Osteocyte (in vitro differentiated cells): ENCODE measurements around the gene RYR2. TPM values are rescaled to one million over a fixed set of nuclear protein-coding genes. Genes with fewer than 3 reads are reported as not detected.

Source experiments
- DNase-seq: peaks from one replicate; pipeline ENCODE4 v3.0.0; 2021; ENCODE audit warnings: mixed read lengths; ENCODE audit not compliant: unreplicated experiment; ENCODE audit errors: extremely low spot score
- H3K27ac Mint-ChIP-seq: one replicate; pipeline ENCODE4 v1.8.0; 2021; ENCODE audit warnings: mild to moderate bottlenecking, mixed read lengths; ENCODE audit not compliant: unreplicated experiment
- H3K27me3 Mint-ChIP-seq: one replicate; pipeline ENCODE4 v1.8.0; 2021; ENCODE audit warnings: mixed read lengths; ENCODE audit not compliant: unreplicated experiment
- H3K36me3 Mint-ChIP-seq: one replicate; pipeline ENCODE4 v1.8.0; 2021; ENCODE audit warnings: mixed read lengths; ENCODE audit not compliant: unreplicated experiment
- H3K4me1 Mint-ChIP-seq: one replicate; pipeline ENCODE4 v1.8.0; 2021; ENCODE audit warnings: mixed read lengths; ENCODE audit not compliant: unreplicated experiment
- H3K4me3 Mint-ChIP-seq: one replicate; pipeline ENCODE4 v1.8.0; 2021; ENCODE audit warnings: mild to moderate bottlenecking, moderate library complexity, mixed read lengths; ENCODE audit not compliant: unreplicated experiment
- H3K9me3 Mint-ChIP-seq: one replicate; pipeline ENCODE4 v1.8.0; 2021; ENCODE audit warnings: mixed read lengths; ENCODE audit not compliant: unreplicated experiment
- microRNA-seq: library from miRNA; unstranded; fragments of <30 nt; microRNA quantifications from one replicate; pipeline ENCODE4 v1.1.0, GENCODE V29; 2020; ENCODE audit not compliant: unreplicated experiment
- total RNA-seq: library from RNA; stranded (reverse); gene quantifications from 2 replicates; pipeline ENCODE4 v1.2.1, GENCODE V29; 2021
- TF ChIP-seq, protein P1 (sequence below): fragments of 200-600 bp; sonication (generic); IDR thresholded peaks from 2 replicates; pipeline ENCODE4 v1.5.0; 2021; ENCODE audit warnings: antibody characterized with exemption, mild to moderate bottlenecking, moderate library complexity

The RYR2 gene
- total RNA-seq, 1 donor from 2014 or later, result 0.03 TPM

GRCh38 chr1:237873487-237874211, 831.7 kb downstream of the RYR2 start:
- no peak for DNase-seq
- Mint-ChIP-seq H3K9me3 (peaks cover 5% of the 10 kb centered on the region), H3K27me3 (no peaks in the 10 kb centered on the region), H3K27ac (no peak overlapping the region), H3K36me3 (no peaks in the 10 kb centered on the region), H3K4me1 (no peaks in the 10 kb centered on the region), H3K4me3 (no peak overlapping the region)
- TF ChIP-seq, protein P1, sequence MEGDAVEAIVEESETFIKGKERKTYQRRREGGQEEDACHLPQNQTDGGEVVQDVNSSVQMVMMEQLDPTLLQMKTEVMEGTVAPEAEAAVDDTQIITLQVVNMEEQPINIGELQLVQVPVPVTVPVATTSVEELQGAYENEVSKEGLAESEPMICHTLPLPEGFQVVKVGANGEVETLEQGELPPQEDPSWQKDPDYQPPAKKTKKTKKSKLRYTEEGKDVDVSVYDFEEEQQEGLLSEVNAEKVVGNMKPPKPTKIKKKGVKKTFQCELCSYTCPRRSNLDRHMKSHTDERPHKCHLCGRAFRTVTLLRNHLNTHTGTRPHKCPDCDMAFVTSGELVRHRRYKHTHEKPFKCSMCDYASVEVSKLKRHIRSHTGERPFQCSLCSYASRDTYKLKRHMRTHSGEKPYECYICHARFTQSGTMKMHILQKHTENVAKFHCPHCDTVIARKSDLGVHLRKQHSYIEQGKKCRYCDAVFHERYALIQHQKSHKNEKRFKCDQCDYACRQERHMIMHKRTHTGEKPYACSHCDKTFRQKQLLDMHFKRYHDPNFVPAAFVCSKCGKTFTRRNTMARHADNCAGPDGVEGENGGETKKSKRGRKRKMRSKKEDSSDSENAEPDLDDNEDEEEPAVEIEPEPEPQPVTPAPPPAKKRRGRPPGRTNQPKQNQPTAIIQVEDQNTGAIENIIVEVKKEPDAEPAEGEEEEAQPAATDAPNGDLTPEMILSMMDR, result no peak

DNA sequence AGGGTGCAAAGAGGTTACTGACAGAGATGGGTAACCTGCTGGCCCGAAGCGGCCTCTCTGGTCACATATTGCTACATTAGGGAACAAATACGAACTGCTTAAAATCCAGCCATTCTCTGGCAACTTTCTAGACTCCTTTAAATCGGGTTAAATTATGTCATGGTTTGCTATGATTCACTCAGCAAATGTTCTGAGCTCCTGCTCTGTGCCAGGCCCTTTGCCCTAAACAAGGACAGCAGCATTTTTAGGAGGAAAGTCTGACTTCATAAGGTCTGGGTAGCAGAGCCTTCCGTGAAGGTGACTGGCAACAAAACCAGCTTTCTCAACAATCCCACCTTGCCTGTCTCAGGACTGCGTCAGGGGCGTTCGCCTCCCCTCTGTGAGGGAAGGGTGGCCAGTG, 833.3 kb downstream of the RYR2 start:
- H3K4me1 Mint-ChIP-seq, result no peaks in the 10 kb centered on the region
- peaks cover 5% of the 10 kb centered on the region for H3K9me3 Mint-ChIP-seq
- DNase-seq, result no peak
- H3K27me3 Mint-ChIP-seq, result no peaks in the 10 kb centered on the region
- no peaks in the 10 kb centered on the region for H3K36me3 Mint-ChIP-seq
- TF ChIP-seq, protein P1, result no peak
- H3K27ac Mint-ChIP-seq, result no peak overlapping the region
- H3K4me3 Mint-ChIP-seq, result no peak overlapping the region

DNA sequence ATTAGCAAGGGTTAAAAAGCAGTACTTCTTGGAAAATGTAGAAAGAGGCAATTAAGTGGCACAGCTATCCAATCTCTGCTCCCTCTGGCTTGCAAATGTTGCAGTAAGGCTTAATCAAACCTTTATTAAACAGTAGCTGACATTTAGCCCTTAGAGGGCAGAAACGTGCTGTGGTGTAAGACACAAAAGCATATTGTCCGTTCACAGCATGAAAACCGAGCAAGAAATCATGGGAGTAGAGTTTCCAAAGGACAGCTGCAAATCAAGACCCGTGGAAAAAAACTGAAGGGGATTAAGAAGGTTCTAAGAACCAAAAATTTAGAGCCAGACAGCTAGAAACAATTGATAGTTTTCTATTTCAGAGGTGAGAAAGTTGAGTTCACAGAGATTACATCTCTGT, 835.6 kb downstream of the RYR2 start:
- H3K36me3 Mint-ChIP-seq, result no peaks in the 10 kb centered on the region
- DNase-seq, result no peak
- no peak overlapping the region for H3K27ac Mint-ChIP-seq
- no peak overlapping the region for H3K4me3 Mint-ChIP-seq
- TF ChIP-seq, protein P1, result no peak
- H3K27me3 Mint-ChIP-seq, result no peaks in the 10 kb centered on the region
- no peaks in the 10 kb centered on the region for H3K4me1 Mint-ChIP-seq
- no peaks in the 10 kb centered on the region for H3K9me3 Mint-ChIP-seq

DNA sequence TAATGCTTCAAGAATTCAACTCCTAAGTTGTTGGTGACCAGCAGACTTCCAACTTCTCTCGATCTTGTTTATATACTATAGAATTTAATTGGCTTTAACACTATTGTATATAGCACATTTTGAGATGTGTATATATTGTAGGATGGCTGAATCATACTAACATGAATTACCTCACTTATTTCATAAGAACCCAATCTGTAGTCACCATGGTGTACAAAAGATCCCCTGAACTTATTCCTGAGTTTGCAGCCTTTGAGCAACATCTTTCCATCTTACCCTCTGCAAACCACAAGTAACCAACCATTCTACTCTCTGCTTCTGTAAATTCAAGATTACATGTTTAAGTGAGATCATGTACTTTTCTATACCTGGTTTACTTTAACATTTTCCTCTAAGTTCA, 836.4 kb downstream of the RYR2 start:
- H3K36me3 Mint-ChIP-seq, result no peaks in the 10 kb centered on the region
- H3K27ac Mint-ChIP-seq, result no peak overlapping the region
- no peaks in the 10 kb centered on the region for H3K27me3 Mint-ChIP-seq
- no peak overlapping the region for H3K4me3 Mint-ChIP-seq
- H3K9me3 Mint-ChIP-seq, result peaks cover 3% of the 10 kb centered on the region
- no peak for DNase-seq
- TF ChIP-seq, protein P1, result no peak
- H3K4me1 Mint-ChIP-seq, result no peaks in the 10 kb centered on the region

DNA sequence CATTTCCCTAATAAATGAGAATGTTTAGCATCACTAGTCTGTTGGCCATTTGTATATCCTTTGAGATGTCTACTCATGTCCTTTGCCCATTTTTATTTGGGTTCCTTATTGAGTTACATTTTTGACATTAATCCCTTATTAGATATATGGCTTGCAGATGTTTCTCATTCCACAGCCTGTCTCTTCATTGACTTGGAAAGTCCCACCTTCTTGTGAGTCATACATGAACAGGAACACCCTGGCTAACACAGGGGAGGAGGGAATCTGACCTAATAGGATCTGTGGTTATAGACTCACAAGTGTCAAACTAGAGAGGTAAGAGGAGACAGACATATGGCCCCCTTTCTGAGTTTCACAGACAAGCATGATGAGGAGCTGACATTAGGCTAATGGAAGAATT, 837.2 kb downstream of the RYR2 start:
- Mint-ChIP-seq H3K4me3 (no peak overlapping the region), H3K9me3 (peaks cover 3% of the 10 kb centered on the region), H3K4me1 (no peaks in the 10 kb centered on the region), H3K27me3 (no peaks in the 10 kb centered on the region), H3K36me3 (no peaks in the 10 kb centered on the region), H3K27ac (no peak overlapping the region)
- TF ChIP-seq, protein P1, result no peak
- DNase-seq, result no peak

Small RNAs within 50 kb of the gene (microRNA-seq; reads per million reads assigned to microRNA genes)
- gene MIR4428, result not detected

Other genes with a start within 250 kb of the RYR2 start
- 37.8 and 41.6 TPM in 2 replicates for gene MTR, start 246.9 kb upstream of the RYR2 start, total RNA-seq
- gene MT1HL1, start 37.7 kb upstream of the RYR2 start, total RNA-seq, result not detected in 2 replicates